Activated CD4-positive, alpha-beta T cell treated with anti-CD3 and anti-CD28 coated beads for 48 hours (primary cell): Measurements from ENCODE around the gene PHPT1.
"Not testable (repeated sequence)": the region's sequence is repeated elsewhere in the genome, so short reads cannot be mapped to it uniquely, and the experiment has no call there.

Experiments
- DNase-seq: peaks from one replicate; pipeline ENCODE4 v3.0.0-alpha.2; 2020

PHPT1 gene

DNA sequence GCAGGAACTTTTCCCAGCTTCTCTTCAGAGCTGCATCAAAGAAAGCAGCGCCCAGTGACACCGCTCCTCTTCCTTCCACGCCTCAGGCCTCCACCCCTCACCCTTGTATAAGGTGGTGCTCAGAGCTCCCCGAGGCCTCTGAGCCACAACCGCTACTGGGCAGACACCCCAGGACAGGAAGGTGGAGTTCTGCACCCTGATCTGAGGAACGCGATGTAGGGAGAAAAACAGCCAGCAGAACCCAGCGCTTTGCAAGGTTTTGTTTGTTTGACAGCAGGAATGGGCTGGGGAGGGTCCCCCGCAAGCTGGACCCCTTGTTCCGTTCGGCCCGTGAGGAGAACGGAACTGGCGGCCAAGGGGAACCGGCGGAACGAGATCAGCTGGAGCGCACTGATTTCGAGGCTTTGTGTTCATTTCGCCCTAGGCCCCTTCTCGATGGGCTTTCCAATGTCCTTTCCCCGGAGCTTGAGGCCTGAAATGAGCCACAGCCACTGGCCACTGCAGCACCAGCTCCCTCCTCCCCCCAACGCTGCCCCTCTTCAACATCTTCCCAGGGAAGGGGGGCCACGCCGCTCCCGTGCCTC lies 12.8 kb downstream of the PHPT1 start:
- no peak for DNase-seq

- DNase-seq = no peak
These were observed 13.8 kb downstream of the PHPT1 start for GRCh38 chr9:136862849-136863622.

DNA sequence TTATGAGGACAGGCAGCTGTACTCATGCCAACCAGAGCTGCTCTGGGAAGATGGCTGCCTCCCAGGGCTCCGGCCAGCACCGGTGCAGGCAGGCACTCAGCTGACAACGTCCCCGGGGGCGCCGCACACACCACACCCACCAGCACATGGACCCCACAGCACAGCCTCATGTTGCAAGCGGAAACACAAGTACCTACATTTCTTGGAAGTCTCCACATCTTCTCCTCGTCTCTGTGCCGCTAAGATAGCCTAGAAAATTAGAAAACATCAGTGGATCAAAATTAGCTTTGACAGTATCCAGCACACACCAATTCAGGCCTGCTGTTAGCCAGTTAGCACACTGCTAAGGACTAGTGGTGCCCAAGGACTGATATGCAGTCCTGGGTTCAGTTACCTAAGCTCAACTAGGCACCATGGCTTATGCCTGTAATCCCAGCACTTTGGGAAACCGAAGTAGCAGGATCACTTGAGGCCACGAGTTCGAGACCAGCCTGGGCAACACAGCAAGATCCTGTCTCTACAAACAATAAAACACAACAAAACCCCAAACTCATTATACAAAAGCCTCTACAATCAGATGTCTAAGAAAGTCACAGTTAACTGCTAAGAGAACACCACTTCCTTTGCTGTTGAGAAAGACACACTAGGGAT lies 14.5 kb downstream of the PHPT1 start:
- no peak for DNase-seq

DNA sequence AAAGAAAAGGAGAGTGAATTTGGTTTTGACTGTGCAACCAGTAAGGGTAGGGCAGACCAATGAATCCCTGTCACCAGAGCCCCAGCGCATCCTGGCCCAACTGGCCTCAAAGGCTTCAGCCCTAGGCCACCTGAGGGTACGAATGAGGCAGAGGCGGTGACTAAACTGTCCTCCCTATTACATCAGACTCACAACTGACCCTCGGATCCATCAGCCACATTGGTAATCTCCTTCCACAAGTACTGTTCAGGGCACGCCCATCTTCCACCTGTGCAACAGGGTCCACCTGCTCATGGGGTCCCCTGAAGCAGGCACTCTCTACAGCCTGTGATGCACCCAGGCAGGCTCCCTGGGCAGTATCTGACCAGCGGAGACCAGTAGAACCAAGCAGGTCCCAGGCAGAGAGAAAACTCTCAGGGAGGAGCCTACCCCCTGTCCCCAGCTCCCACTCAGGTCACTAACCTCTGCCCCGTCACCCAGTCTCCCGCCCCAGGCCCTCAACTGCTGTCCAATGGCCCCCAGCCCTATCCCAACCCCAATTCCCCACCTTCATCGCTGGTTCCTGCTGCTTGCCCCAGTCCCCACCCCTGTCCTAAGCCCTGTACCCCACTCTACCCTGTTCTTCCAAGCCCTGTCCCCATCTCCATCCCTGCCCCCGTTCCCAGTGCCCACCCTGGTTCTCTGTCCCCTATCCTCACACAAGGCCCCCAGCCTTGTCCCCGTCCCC lies 16.0 kb downstream of the PHPT1 start:
- no peak for DNase-seq

GRCh38 chr9:136865768-136866103 lies 16.5 kb downstream of the PHPT1 start:
- no peak for DNase-seq

DNA sequence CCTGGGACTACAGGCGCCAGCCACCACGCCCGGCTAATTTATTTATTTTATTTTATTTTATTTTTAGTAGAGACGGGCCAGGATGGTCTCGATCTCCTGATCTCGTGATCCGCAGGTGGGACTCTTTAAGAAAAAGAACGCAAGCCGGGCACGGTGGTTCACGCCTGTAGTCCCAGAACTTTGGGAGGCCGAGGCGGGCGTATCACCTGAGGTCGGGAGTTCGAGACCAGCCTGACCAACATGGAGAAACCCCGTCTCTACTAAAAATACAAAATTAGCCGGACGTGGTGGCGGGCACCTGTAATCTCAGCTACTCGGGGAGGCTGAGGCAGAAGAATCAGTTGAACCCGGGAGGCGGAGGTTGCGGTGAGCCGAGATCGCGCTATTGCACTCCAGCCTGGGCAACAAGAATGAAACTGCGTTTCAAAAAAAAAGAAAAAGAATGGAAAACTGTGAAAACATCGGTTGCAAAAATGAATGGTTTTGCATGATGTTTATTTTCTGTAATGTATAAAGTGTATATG lies 17.8 kb downstream of the PHPT1 start:
- DNase-seq = not testable (repeated sequence)

DNA sequence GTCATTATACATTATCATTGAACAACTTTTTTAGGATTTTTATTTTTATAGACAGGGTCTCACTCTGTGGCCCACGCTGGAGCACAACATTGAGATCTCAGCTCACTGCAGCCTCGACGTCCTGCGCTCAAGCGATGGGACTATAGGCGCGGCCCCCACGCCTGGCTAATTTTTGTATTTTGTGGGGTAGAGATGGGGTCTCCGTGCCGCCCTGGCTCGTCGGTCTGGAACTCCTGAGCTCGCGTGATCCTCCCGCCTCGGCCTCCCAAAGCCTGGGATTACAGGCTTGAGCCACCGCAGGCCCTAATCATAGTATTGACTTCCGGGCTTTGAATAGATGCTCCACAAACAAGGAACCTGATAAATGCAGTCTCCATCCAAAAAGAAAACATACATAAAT lies 18.3 kb downstream of the PHPT1 start:
- no peak for DNase-seq

DNA sequence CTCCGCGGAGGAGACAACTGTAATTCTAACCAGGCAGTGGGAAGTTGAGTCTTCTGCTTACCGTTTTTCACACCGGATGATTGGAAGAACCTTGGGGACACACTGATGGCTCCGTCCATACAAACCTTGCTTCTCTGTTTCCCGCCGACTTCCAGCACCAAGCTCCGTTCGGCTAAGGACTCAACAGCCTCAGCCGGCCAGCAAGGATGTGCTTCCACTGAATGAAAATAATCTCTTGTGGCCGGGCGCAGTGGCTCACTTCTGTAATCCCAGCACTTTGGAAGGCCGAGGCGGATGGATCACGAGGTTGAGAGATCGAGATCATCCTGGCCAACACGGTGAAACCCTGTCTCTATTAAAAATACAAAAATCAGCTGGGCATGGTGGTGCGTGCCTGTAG lies 18.7 kb downstream of the PHPT1 start:
- DNase-seq = no peak

GRCh38 chr9:136868644-136869043 lies 19.4 kb downstream of the PHPT1 start:
- no peak for DNase-seq

DNA sequence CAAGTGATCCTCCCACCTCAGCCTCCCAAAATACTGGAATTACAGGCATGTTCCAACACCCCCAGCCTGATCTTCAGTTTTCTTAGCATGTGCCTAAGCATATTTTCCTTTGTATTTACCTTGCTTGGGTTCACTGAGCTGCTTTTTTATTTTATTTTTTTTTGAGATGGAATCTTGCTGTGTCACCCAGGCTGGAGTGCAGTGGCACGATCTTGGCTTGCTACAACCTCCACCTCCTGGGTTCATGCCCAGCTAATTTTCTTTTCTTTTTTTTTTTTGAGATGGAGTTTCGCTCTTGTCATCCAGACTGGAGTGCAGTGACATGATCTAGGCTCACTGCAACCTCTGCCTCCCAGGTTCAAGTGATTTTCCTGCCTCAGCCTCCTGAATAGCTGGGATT lies 20.4 kb downstream of the PHPT1 start:
- not testable (repeated sequence) for DNase-seq

GRCh38 chr9:136875155-136875554 lies 25.9 kb downstream of the PHPT1 start:
- DNase-seq = no peak

DNA sequence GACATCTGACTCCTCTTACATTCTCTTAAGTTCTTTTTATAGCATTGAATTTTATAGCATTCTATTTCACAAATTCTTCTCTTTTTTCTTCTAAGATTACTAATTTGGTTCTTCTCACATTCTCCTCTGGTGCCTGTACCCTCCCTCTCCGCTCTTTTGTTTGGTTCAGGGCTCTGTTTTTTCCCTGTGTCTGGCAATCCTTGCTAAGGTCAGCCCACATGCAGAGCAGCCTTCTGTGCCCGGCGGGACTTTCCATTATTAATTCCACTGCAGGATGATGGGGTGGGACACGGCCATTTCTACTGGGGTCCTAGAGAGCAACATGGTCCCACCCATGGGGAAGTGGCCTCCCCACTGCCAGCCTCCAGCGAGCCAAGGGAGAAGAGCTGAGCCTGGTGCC lies 27.3 kb downstream of the PHPT1 start:
- no peak for DNase-seq

DNA sequence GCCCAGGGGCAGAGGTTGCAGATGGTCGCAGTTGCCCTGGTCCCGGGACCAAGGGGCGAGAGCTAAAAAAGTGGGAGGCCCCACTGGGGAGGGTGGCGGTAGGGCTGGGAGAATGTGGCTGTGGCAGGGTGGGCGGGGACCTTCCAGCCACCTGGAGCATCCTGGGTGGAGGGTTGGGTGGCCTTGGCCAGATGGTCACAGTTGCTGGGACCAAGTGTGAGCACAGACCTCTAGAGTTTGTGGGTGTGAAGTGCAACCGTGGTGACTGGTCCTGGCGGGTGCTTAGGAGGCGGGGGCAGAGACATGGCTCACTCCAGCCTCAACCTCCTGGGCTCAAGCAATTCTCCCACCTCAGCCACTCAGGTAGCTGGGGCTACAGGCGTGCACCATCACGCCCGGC lies 31.4 kb downstream of the PHPT1 start:
- DNase-seq = no peak

DNA sequence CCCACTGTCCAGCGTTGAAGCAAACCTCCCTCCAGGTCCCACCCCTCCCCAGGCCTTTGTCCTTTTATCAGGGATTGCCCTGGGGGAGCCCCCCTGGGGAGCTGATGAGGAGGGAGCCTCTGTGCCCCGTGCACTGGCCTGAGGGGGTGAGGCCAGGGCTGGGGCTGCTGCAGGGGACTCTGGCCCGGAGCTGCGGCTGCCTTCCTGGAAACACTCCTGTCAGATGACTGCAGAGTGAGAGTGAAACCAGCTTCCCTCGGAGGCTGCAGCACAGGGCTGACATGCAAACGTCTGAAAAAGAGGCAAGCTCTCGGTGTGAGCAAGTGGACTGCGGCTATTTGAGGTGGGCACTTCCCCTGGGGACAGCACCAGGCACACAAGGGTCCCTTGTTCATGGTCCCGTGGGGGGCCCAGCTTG lies 32.5 kb downstream of the PHPT1 start:
- DNase-seq = peak; percentile 80

- peak; percentile 95 for DNase-seq
These were observed 33.1 kb downstream of the PHPT1 start for GRCh38 chr9:136882109-136882946.

DNA sequence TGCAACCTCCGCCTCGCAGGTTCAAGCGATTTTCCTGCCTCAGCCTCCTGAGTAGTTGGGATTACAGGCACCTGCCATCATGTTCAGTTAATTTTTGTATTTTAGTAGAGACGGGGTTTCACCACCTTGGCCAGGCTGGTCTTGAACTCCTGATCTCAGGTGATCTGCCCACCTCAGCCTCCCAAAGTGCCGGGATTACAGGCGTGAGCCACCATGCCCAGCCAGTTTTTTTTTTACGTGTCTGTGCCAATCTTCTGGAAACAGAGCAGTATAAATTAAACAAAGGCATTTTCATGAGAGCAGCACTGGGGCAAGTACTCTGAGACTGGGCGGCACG lies 33.7 kb downstream of the PHPT1 start:
- DNase-seq = not testable (repeated sequence)

GRCh38 chr9:136883670-136884069 lies 34.5 kb downstream of the PHPT1 start:
- not testable (repeated sequence) for DNase-seq

GRCh38 chr9:136885950-136886578 lies 36.9 kb downstream of the PHPT1 start, which contains the start of gene TRAF2:
TSS of gene TRAF2 (plus strand) at chr9:136886516. CDS start at chr9:136898741, 12,225 bp downstream.
- DNase-seq = peak; percentile 98

GRCh38 chr9:136886610-136887597 lies 37.7 kb downstream of the PHPT1 start:
- DNase-seq = peak; percentile 52

- no peak for DNase-seq
These were observed 39.2 kb downstream of the PHPT1 start for GRCh38 chr9:136888454-136888853.

DNA sequence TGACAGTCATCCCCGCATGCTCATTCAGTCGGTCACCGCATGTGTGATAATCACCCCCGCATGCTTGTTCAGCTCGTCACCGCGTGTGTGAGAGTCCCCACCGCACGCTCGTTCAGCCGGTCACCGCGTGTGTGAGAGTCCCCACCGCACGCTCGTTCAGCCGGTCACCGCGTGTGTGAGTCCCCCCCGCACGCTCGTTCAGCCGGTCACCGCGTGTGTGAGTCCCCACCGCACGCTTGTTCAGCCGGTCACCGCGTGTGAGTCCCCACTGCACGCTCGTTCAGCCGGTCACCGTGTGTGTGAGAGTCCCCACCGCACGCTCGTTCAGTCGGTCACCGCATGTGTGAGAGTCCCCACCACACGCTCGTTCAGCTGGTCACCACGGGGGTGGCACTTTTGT lies 40.6 kb downstream of the PHPT1 start:
- DNase-seq = no peak
